OCI-LY7 (cell line): ENCODE measurements around the gene MOB3A. TPM values are rescaled to one million over a fixed set of nuclear protein-coding genes. Genes with fewer than 3 reads are reported as not detected.
A peak's percentile ranks its signal among the peaks of the same experiment; 100 is the strongest.

Experiments used
- BruUV-seq: library from RNA; stranded (reverse); fragments of 400-500 nt; replicated peaks from 2 replicates; lab custom pipeline; 2021; lab: Mats Ljungman, UMichigan
- CTCF ChIA-PET: fragments of 300-600 bp; sonication (Branson Sonifier 250); formaldehyde crosslinking; loops from one replicate; lab custom pipeline; 2022; ENCODE audit warnings: antibody characterized with exemption; ENCODE audit not compliant: unreplicated experiment; lab: Charles Lee
- POLR2A ChIA-PET: fragments of 300-600 bp; sonication (Branson Sonifier 250); formaldehyde crosslinking; loops from one replicate; lab custom pipeline; 2022; ENCODE audit warnings: antibody characterized with exemption; lab: Charles Lee
- DNase-seq: peaks from one replicate; pipeline ENCODE4 v3.0.0-alpha.2; 2015; ENCODE audit warnings: low spot score
- H2AFZ ChIP-seq: fragments of 200-600 bp; sonication (generic), shearing (Covaris generic); 2 replicates; pipeline ENCODE4 v1.6.1; 2014; ENCODE audit warnings: mild to moderate bottlenecking, antibody characterized with exemption, low read length, moderate library complexity
- H3K27ac ChIP-seq: fragments of 200-600 bp; sonication (generic); 2 replicates; pipeline ENCODE4 v1.5.1; 2014; ENCODE audit warnings: mixed run types, low read depth, mild to moderate bottlenecking, moderate library complexity, low read length, inconsistent platforms; ENCODE audit not compliant: poor library complexity, severe bottlenecking
- H3K36me3 ChIP-seq: fragments of 200-600 bp; sonication (generic); 2 replicates; pipeline ENCODE4 v1.6.1; 2014; ENCODE audit warnings: mild to moderate bottlenecking, antibody characterized with exemption, low read length, moderate library complexity, mixed read lengths; ENCODE audit not compliant: insufficient read depth
- H3K4me1 ChIP-seq: fragments of 200-600 bp; sonication (generic); 2 replicates; pipeline ENCODE4 v1.5.1; 2014; ENCODE audit warnings: mild to moderate bottlenecking, low read length; ENCODE audit not compliant: insufficient read depth, poor library complexity, severe bottlenecking
- H3K4me2 ChIP-seq: fragments of 200-600 bp; sonication (generic); 2 replicates; pipeline ENCODE4 v1.6.1; 2014; ENCODE audit warnings: mild to moderate bottlenecking, low read length
- H3K4me3 ChIP-seq: fragments of 200-600 bp; sonication (generic); 2 replicates; pipeline ENCODE4 v1.5.1; 2014; ENCODE audit warnings: mild to moderate bottlenecking, low read depth, low read length; ENCODE audit not compliant: poor library complexity, severe bottlenecking
- H3K79me2 ChIP-seq: fragments of 200-600 bp; sonication (generic); 2 replicates; pipeline ENCODE4 v1.6.1; 2016; ENCODE audit warnings: low read depth, mild to moderate bottlenecking, low read length, moderate library complexity, mixed read lengths; ENCODE audit not compliant: insufficient read depth
- H3K9me2 ChIP-seq: fragments of 200-600 bp; sonication (generic); 2 replicates; pipeline ENCODE4 v1.6.1; 2016; ENCODE audit warnings: mild to moderate bottlenecking, low read length, mixed read lengths; ENCODE audit not compliant: insufficient read depth
- H3K9me3 ChIP-seq: fragments of 200-600 bp; sonication (generic); 2 replicates; pipeline ENCODE4 v1.6.1; 2014; ENCODE audit warnings: mild to moderate bottlenecking, mixed run types, low read length, mixed read lengths
- H4K20me1 ChIP-seq: fragments of 200-600 bp; sonication (generic); 2 replicates; pipeline ENCODE4 v1.6.1; 2014; ENCODE audit warnings: mild to moderate bottlenecking, antibody characterized with exemption, low read length, moderate library complexity, mixed read lengths; ENCODE audit not compliant: insufficient read depth
- EZH2phosphoT487 ChIP-seq: fragments of 200-600 bp; sonication (generic); IDR thresholded peaks from 2 replicates; pipeline ENCODE4 v1.6.1; 2018; ENCODE audit warnings: low read depth, borderline replicate concordance, mild to moderate bottlenecking, mixed run types, antibody characterized with exemption, low read length, moderate library complexity, mixed read lengths
- intact Hi-C: fragments of 100-400 bp; cut with micrococcal nuclease; formaldehyde crosslinking; loops from one replicate; pipeline ENCODE4 v1.10.0; 2022; ENCODE audit not compliant: unreplicated experiment
- total RNA-seq, 2 experiments: library from RNA; depleted of rRNA in 1 of 2; stranded (reverse); fragments of >200 nt in 1 of 2; shearing (Covaris generic) in 1 of 2; gene quantifications; 2 replicates each; pipeline ENCODE4 v1.2.3, GENCODE V29; 2014 to 2022
- TF ChIP-seq, protein P1 (sequence below): fragments of 200-600 bp; sonication (generic); conservative IDR thresholded peaks from 2 replicates; pipeline ENCODE4 v1.5.1; 2014; ENCODE audit warnings: mild to moderate bottlenecking, antibody characterized with exemption, low read length, moderate library complexity, mixed read lengths

Gene MOB3A
- total RNA-seq, 2 experiments from 2014 or later, result 54.6 to 111 TPM

DNA sequence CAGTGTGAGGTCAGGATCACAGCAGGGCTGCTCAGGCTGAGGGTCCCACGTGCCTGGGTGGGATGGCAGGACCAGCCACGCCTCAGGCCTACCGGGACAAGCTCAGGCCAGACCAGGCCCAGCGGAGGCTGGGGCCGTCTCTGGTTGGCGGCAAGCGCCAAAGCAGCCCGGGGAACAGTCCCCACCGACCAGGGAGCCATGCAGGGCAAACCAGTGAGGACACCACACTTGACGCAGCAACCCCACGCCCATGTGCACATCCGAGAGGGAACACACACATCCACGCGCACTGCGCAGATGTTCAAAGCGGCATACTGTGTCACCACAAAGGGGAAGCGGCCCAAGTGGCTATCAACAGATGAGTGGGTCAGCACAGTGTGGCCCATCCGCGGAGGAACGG, 15.8 kb upstream of the MOB3A start:
- no peak for TF ChIP-seq EZH2phosphoT487
- TF ChIP-seq, protein P1, sequence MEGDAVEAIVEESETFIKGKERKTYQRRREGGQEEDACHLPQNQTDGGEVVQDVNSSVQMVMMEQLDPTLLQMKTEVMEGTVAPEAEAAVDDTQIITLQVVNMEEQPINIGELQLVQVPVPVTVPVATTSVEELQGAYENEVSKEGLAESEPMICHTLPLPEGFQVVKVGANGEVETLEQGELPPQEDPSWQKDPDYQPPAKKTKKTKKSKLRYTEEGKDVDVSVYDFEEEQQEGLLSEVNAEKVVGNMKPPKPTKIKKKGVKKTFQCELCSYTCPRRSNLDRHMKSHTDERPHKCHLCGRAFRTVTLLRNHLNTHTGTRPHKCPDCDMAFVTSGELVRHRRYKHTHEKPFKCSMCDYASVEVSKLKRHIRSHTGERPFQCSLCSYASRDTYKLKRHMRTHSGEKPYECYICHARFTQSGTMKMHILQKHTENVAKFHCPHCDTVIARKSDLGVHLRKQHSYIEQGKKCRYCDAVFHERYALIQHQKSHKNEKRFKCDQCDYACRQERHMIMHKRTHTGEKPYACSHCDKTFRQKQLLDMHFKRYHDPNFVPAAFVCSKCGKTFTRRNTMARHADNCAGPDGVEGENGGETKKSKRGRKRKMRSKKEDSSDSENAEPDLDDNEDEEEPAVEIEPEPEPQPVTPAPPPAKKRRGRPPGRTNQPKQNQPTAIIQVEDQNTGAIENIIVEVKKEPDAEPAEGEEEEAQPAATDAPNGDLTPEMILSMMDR, result no peak
- H3K9me3 ChIP-seq, result no peaks in the 10 kb centered on the region
- H4K20me1 ChIP-seq, result no peaks in the 10 kb centered on the region
- intact Hi-C loops, result no loop called here
- H3K36me3 ChIP-seq, result peaks cover 93% of the 10 kb centered on the region
- no peaks in the 10 kb centered on the region for H3K4me1 ChIP-seq
- no peak for DNase-seq
- ChIA-PET CTCF (no interaction called here), POLR2A (no interaction called here)
- H3K4me3 ChIP-seq, result no peak overlapping the region
- no TSS peak for BruUV-seq
- no peaks in the 10 kb centered on the region for H3K79me2 ChIP-seq
- no peak overlapping the region for H3K4me2 ChIP-seq
- no peak overlapping the region for H3K27ac ChIP-seq
- H3K9me2 ChIP-seq, result no peaks in the 10 kb centered on the region
- H2AFZ ChIP-seq, result no peak overlapping the region

DNA sequence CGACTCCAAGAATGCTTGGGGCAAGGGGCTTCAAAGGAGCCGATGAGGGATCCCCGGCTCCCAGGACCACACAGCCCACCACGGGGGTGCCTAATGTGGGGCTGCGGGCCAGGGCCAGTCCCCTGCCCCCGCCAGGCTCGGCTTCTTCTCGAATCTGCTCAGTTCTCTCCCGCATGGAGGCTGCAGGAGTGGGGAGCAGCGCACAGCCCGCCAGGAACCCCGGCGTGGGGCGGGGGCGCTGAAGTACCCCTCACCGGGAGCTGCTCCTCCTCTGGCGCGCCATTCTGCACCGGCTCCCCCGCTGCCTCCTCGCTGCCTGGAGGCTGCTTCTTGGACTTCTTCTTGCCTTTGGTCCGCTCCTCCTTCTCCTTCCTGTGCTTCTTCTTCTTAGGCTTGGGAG, 15.3 kb upstream of the MOB3A start:
- intact Hi-C loops, result no loop called here
- no peaks in the 10 kb centered on the region for H4K20me1 ChIP-seq
- CTCF ChIA-PET, result no interaction called here
- no TSS peak for BruUV-seq
- no peak for DNase-seq
- H3K9me2 ChIP-seq, result no peaks in the 10 kb centered on the region
- no peaks in the 10 kb centered on the region for H3K9me3 ChIP-seq
- H3K4me2 ChIP-seq, result no peak overlapping the region
- no peaks in the 10 kb centered on the region for H3K79me2 ChIP-seq
- H3K4me3 ChIP-seq, result no peak overlapping the region
- no peak overlapping the region for H3K27ac ChIP-seq
- H2AFZ ChIP-seq, result no peak overlapping the region
- TF ChIP-seq, protein P1, result no peak
- TF ChIP-seq EZH2phosphoT487, result no peak
- peaks cover 92% of the 10 kb centered on the region for H3K36me3 ChIP-seq
- POLR2A ChIA-PET, result no interaction called here
- H3K4me1 ChIP-seq, result no peaks in the 10 kb centered on the region

DNA sequence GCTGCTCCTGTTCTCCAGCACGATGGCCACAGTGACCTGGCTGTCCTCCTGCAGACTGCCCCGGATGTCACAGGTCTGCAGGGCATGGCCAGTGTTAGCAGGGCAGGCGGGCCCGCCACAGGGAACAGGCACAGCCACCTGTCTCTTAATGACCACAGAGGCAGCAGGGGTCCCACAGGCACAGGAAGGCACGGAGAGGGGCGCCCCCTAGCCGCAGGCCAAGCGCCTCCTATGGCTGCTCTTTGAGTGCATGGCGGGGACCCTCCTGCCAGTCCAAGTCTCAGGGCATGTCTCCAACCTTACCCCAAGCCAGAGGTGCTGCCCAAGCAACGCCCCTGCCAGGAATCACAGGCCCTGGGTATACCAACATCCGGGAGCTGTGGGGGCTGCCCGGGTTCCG, 14.7 kb upstream of the MOB3A start:
- H3K36me3 ChIP-seq, result peaks cover 92% of the 10 kb centered on the region
- H2AFZ ChIP-seq, result no peak overlapping the region
- POLR2A ChIA-PET, result no interaction called here

More for the DNA sequence above, 14.7 kb upstream of the MOB3A start:
- Histone ChIP-seq H3K9me2 (no peaks in the 10 kb centered on the region), H3K27ac (no peak overlapping the region), H3K9me3 (no peaks in the 10 kb centered on the region), H3K4me3 (no peak overlapping the region), H3K4me1 (no peaks in the 10 kb centered on the region), H3K4me2 (no peak overlapping the region), H3K79me2 (no peaks in the 10 kb centered on the region), H4K20me1 (no peaks in the 10 kb centered on the region)
- peak; percentile 46 for DNase-seq
- CTCF ChIA-PET, result no interaction called here
- intact Hi-C loops, result no loop called here
- BruUV-seq, result no TSS peak
- no peak for TF ChIP-seq EZH2phosphoT487
- TF ChIP-seq, protein P1, result peak; percentile 73
